OCI-LY1 (cell line): Measurements from ENCODE around the gene HAUS1.

ENCODE experiments used
- EZH2 ChIP-seq: fragments of 200-600 bp; sonication (generic), shearing (Covaris generic); IDR thresholded peaks from 2 replicates; pipeline ENCODE4 v1.8.0; 2017; ENCODE audit warnings: borderline replicate concordance, mixed run types, mild to moderate bottlenecking, antibody characterized with exemption, low read length, moderate library complexity, mixed read lengths
- TF ChIP-seq, protein P1 (sequence below): fragments of 200-600 bp; sonication (generic), shearing (Covaris generic); IDR thresholded peaks from 2 replicates; pipeline ENCODE4 v1.5.1; 2017; ENCODE audit warnings: mild to moderate bottlenecking, antibody characterized with exemption, low read length, moderate library complexity, mixed read lengths

DNA sequence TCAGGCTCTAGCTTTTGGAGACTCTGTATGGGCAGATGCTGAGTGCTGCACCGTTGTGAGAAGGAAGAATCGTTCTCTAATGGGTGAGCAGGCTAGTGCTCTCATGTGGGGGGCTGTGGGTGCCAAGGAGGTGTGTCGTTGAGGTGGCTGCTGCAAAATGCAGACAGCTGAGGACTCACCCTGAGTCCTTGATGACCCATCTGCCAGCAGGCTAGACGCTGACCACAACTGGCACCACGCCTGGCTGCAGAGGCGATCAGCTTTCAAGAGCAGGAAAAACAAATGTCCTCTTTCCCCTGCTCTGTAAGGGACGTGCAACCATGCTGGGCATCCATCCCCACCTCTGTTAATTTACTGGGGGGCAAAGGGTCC is 48.2 kb downstream of the HAUS1 start:
- TF ChIP-seq, protein P1, sequence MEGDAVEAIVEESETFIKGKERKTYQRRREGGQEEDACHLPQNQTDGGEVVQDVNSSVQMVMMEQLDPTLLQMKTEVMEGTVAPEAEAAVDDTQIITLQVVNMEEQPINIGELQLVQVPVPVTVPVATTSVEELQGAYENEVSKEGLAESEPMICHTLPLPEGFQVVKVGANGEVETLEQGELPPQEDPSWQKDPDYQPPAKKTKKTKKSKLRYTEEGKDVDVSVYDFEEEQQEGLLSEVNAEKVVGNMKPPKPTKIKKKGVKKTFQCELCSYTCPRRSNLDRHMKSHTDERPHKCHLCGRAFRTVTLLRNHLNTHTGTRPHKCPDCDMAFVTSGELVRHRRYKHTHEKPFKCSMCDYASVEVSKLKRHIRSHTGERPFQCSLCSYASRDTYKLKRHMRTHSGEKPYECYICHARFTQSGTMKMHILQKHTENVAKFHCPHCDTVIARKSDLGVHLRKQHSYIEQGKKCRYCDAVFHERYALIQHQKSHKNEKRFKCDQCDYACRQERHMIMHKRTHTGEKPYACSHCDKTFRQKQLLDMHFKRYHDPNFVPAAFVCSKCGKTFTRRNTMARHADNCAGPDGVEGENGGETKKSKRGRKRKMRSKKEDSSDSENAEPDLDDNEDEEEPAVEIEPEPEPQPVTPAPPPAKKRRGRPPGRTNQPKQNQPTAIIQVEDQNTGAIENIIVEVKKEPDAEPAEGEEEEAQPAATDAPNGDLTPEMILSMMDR, result no peak
- no peak for TF ChIP-seq EZH2
